ENCODE data around the gene CENPU. TPM values are rescaled to one million over a fixed set of nuclear protein-coding genes. Genes with fewer than 3 reads are reported as not detected.
A peak's percentile ranks its signal among the peaks of the same experiment; 100 is the strongest.

CENPU gene
- total RNA-seq, 1 experiment from 2014 or later = 124 TPM

GRCh38 chr4:184750926-184751584, 17.2 kb upstream of the CENPU start:
- Histone ChIP-seq H3T11ph (ENCODE audit: low read length) (no peak overlapping the region), H3K18ac (ENCODE audit: insufficient read length, low read depth, low read length) (no peak overlapping the region), H2BK12ac (ENCODE audit: insufficient read length, low read depth, low read length) (no peak overlapping the region), H3K4me2 (ENCODE audit: insufficient read depth, insufficient read length, low read length) (no peak overlapping the region), H2BK120ac (ENCODE audit: low read depth, low read length, poor library complexity, severe bottlenecking) (no peak overlapping the region), H2BK5ac (ENCODE audit: insufficient read length, low read length) (no peak overlapping the region), H3K79me2 (ENCODE audit: insufficient read depth, low read length) (no peaks in the 10 kb centered on the region), H3K4ac (ENCODE audit: low read depth, low read length) (no peak overlapping the region), H3K79me1 (ENCODE audit: insufficient read depth, low read depth, low read length, poor library complexity, severe bottlenecking) (no peaks in the 10 kb centered on the region), H3K9me3 (ENCODE audit: control insufficient read depth, low read depth, low read length) (no peaks in the 10 kb centered on the region), H2AFZ (ENCODE audit: low read length) (no peak overlapping the region), H2BK20ac (ENCODE audit: low read depth, low read length, poor library complexity, severe bottlenecking) (no peak overlapping the region), H4K91ac (ENCODE audit: insufficient read length, low read depth, low read length) (no peak overlapping the region), H4K5ac (ENCODE audit: insufficient read length, low read depth, low read length) (no peak overlapping the region), H3K9ac (ENCODE audit: extremely low read depth, insufficient read length, low read length) (no peak overlapping the region), H3K56ac (ENCODE audit: insufficient read length, low read depth, low read length) (no peak overlapping the region), H3K14ac (ENCODE audit: insufficient read depth, low read length) (no peak overlapping the region), H4K8ac (replicated peaks; ENCODE audit: insufficient read length, low read depth, low read length) (no peak overlapping the region), H3K27ac (ENCODE audit: insufficient read length, low read depth, low read length) (no peak overlapping the region), H3K27me3 (ENCODE audit: insufficient read depth, low read length) (no peaks in the 10 kb centered on the region), H3K23me2 (ENCODE audit: insufficient read length, low read depth, low read length, poor library complexity, severe bottlenecking) (no peaks in the 10 kb centered on the region), H2BK15ac (ENCODE audit: low read depth, low read length) (no peak overlapping the region), H3K4me1 (ENCODE audit: insufficient read depth, low read length) (peaks cover 3% of the 10 kb centered on the region; the same call in 1 of the 2 replicates), H4K20me1 (ENCODE audit: control insufficient read depth, insufficient read depth, insufficient read length) (peaks cover 2% of the 10 kb centered on the region), H3K23ac (ENCODE audit: insufficient read length, low read depth, low read length) (no peak overlapping the region), H2AK5ac (ENCODE audit: insufficient read length, low read length) (no peak overlapping the region)
- H3K4me1 Mint-ChIP-seq = peaks cover 40 to 43% of the 10 kb centered on the region in 2 experiments
- peaks cover 10% of the 10 kb centered on the region for H3K27me3 Mint-ChIP-seq (ENCODE audit: low read depth)
- H3K9me3 Mint-ChIP-seq = no peaks in the 10 kb centered on the region; a peak in 1 of 5 replicates
- no peaks in the 10 kb centered on the region for H3K36me3 Mint-ChIP-seq (ENCODE audit: insufficient read depth in 1 of 3, low read depth in 3 of 3)
- TF ChIP-seq CTCF (conservative IDR thresholded peaks at IDR 0.05) = no peak
- no peak for DNase-seq
- H3K27ac Mint-ChIP-seq = peak overlapping the region in 2 of 3 experiments; percentile 14 to 29; a peak in 3 of 7 replicates
- no peak overlapping the region for H3K4me3 Mint-ChIP-seq
- no CpG with 5 or more reads among the region's 8 CpGs for WGBS (ENCODE audit: extremely low coverage, insufficient read length, low lambda C conversion rate)

All from H9 (cell line).